22Rv1 (cell line): ENCODE measurements around the gene CASP10.

ENCODE experiments used
- H3K27ac ChIP-seq: fragments of 450-650 bp; 2 replicates; pipeline ENCODE4 v1.5.1; 2017
- ZFX ChIP-seq: fragments of 450-650 bp; IDR thresholded peaks from 2 replicates; pipeline ENCODE4 v1.6.1; 2017; ENCODE audit warnings: antibody characterized with exemption, borderline replicate concordance
- TF ChIP-seq, protein P1 (sequence below): fragments of 450-650 bp; IDR thresholded peaks from 2 replicates; pipeline ENCODE4 v1.5.1; 2017; ENCODE audit warnings: mild to moderate bottlenecking

The CASP10 gene

DNA sequence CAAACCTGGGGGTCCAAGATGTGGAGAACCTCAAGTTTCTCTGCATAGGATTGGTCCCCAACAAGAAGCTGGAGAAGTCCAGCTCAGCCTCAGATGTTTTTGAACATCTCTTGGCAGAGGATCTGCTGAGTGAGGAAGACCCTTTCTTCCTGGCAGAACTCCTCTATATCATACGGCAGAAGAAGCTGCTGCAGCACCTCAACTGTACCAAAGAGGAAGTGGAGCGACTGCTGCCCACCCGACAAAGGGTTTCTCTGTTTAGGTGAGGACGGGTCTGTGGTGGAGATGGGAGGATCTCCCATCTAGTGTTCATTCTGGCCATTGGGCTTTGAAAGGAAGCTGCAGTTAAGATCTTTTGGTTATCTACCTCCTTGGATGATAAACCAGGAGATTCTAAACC is 2.9 kb downstream of the CASP10 start:
- H3K27ac ChIP-seq = no peak overlapping the region
- no peak for TF ChIP-seq ZFX
- TF ChIP-seq, protein P1, sequence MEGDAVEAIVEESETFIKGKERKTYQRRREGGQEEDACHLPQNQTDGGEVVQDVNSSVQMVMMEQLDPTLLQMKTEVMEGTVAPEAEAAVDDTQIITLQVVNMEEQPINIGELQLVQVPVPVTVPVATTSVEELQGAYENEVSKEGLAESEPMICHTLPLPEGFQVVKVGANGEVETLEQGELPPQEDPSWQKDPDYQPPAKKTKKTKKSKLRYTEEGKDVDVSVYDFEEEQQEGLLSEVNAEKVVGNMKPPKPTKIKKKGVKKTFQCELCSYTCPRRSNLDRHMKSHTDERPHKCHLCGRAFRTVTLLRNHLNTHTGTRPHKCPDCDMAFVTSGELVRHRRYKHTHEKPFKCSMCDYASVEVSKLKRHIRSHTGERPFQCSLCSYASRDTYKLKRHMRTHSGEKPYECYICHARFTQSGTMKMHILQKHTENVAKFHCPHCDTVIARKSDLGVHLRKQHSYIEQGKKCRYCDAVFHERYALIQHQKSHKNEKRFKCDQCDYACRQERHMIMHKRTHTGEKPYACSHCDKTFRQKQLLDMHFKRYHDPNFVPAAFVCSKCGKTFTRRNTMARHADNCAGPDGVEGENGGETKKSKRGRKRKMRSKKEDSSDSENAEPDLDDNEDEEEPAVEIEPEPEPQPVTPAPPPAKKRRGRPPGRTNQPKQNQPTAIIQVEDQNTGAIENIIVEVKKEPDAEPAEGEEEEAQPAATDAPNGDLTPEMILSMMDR = no peak

DNA sequence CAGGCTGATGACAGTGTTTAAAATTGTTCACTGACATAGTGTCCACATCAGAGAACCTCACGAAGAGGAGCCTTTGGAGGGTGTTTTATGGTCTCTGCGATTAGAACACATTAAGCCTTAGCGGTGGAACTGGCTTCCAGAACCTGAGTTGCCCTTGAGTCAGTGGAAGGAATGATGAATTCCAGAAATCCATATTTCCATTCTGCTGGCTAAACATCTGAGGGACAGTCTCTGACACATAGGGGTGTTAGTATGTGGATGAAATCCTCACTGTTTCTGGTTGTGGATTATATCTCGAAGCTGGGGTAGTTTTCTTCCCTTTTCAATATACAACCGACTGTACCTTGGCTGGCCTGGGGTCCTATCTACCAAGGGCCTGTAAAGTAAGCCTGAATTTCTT is 4.0 kb downstream of the CASP10 start:
- H3K27ac ChIP-seq = no peak overlapping the region
- no peak for TF ChIP-seq ZFX
- TF ChIP-seq, protein P1 = no peak

DNA sequence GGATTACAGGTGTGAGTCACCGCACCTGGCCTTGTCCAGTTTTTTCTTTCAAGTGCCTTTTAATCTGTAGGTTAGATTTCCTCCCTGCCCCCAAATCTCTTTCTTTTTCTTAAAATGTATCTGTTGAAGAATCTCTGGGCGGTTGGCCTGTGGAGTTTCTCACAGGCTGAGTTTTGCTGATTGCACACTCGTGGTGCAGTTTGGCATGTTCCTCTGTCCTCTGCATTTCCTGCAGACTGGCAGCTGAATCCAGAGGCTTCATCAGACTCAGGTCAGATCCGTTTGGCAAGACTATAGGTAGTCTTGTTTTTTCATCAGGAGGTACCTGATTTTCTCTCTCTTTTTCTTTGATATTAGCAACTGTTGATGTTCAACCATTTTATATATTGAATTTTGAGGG is 5.5 kb downstream of the CASP10 start:
- TF ChIP-seq, protein P1 = no peak
- TF ChIP-seq ZFX = no peak
- H3K27ac ChIP-seq = no peak overlapping the region

DNA sequence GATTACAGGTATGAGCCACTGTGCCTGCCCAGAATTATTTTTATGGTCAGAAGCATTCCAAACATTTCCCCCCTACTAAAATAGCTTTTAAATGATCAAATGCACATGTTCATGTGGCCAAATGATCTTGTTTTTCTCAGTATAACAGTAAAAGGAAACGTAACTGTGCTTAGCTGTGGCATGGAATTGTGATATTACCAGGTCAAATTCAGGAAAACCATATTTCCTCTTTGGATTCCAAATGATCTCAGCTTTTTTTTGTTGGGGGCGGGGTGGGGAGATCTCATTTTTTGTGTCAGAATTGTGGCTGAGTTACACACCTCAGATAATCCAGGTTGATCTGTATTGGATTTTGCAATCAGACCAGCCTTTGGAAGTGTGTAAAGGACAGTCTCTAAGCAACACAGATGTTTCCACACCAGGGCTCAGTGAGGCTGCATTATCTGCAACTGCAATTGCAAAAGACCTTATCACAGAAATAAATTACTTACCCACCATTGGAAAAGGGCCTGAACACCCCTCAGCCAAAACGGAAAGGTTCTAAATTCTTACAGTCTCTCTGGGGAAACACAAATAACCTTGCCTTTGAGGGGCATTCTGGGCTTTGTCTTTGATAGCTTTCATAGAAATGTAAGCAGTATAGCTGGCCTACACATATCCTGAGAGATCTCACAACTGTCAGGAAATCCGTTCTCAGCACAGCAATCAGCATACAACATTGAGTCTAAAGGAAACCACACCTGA is 8.4 kb downstream of the CASP10 start:
- no peak for TF ChIP-seq ZFX
- TF ChIP-seq, protein P1 = no peak
- no peak overlapping the region for H3K27ac ChIP-seq

DNA sequence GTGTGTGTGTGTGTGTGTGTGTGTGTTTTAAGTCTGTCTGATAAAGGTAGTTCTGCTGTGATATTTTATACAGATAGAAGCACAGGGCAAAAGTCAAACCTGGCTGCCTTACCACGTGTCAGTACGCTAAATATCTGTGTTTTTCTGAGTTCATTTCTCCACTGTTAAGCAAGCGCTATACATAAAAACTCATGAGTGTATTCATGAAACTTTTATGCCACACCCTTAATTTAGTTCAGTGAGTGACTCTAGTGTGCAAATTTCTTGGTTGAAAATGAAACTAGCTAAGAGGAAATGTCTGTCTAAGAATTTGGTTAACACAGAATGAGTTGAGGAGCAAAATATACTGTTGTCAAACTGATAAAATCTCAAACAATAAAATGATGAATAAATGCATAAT is 11.2 kb downstream of the CASP10 start:
- TF ChIP-seq ZFX = no peak
- H3K27ac ChIP-seq = no peak overlapping the region

DNA sequence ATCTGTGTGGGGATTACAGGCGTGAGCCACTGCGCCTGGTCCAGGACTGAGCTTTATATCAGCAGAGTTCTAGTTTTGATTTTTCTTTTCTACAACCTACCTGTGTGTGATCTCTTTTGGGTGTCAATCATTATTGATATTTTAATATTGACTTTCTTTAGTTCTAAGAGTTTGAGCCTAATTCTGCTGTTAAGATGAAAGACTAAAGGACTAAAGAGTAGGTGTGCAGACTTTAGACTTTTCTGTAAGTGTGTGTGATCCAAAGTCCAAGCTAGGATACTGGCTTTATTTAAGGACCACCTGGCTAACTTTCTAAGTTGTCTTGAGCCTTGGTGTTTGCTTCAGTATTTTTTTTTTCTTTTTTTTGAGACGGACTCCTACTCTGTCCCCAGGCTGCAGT is 12.4 kb downstream of the CASP10 start:
- no peak for TF ChIP-seq ZFX
- TF ChIP-seq, protein P1 = no peak
- no peak overlapping the region for H3K27ac ChIP-seq

DNA sequence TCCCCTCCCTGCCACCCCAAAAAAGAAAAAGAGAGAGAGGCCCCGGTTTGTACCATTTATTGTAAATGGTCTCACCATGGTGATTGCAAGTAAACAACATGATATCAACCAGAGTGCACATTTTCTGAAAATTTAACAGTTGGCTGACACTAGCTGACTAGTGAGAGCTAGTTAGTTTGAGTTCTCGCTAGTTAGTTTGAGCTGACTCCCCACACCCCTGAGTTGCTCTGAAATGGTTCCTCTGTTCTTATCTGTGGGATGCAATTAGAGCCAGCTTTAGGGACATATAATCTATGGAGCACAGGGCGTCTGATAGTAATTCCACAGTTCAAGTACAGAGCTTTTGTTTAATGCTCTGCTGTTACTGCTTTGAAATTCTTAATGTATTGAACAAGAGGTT is 13.1 kb downstream of the CASP10 start:
- no peak for TF ChIP-seq ZFX
- TF ChIP-seq, protein P1 = no peak
- no peak overlapping the region for H3K27ac ChIP-seq

DNA sequence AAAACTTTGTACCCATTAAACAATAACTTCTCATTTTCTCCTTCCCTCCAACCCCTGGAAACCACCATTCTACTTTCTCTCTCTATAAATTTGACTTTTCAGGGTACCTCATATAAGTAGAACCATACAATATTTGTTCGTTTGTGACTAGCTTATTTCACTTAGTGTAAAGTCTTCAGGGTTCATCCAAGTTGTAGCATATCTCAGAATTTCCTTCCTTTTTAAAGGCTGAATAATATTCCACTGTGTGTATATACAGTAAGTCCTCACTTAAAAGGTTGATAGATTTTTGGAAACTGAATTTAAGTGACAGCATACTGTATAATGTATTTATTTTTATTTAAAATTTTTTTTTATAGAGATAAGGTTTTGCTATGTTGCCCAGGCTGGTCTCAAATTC is 13.9 kb downstream of the CASP10 start:
- TF ChIP-seq ZFX = no peak
- TF ChIP-seq, protein P1 = no peak

More for the DNA sequence above, 13.9 kb downstream of the CASP10 start:
- no peak overlapping the region for H3K27ac ChIP-seq
